SK-N-SH treated with all-trans-retinoic acid at 6 μM for 48 hours (cell line): ENCODE results near the gene WWC1.

Experiments used
- ATAC-seq: fragments of 200-7000 bp; cut with Tn5 transposase; 3 replicates; pipeline ENCODE4 v1.9.1; 2020; ENCODE audit warnings: mild to moderate bottlenecking, moderate library complexity
- ARNTL ChIP-seq: fragments of 450-650 bp; formaldehyde crosslinking; IDR thresholded peaks from 2 replicates; pipeline ENCODE4 v1.5.0; 2020; ENCODE audit warnings: low read depth, mild to moderate bottlenecking, moderate library complexity, borderline replicate concordance
- BACH2 ChIP-seq: fragments of 250-450 bp; sonication (Bioruptor Pico); IDR thresholded peaks from 2 replicates; pipeline ENCODE4 v1.9.0; 2021; ENCODE audit warnings: mild to moderate bottlenecking, borderline replicate concordance
- ESRRG ChIP-seq: fragments of 250-450 bp; sonication (Bioruptor Pico); IDR thresholded peaks from 2 replicates; pipeline ENCODE4 v1.6.1; 2021; ENCODE audit warnings: mild to moderate bottlenecking
- GLIS3 ChIP-seq: fragments of 250-450 bp; sonication (Bioruptor Pico); IDR thresholded peaks from 2 replicates; pipeline ENCODE4 v1.5.0; 2020; ENCODE audit warnings: mild to moderate bottlenecking, moderate library complexity
- OSR1 ChIP-seq: fragments of 250-450 bp; sonication (Bioruptor Pico); IDR thresholded peaks from 2 replicates; pipeline ENCODE4 v1.8.0; 2022; ENCODE audit warnings: moderate library complexity, mild to moderate bottlenecking, inconsistent platforms
- PPARA ChIP-seq: fragments of 250-450 bp; sonication (Bioruptor Pico); IDR thresholded peaks from 2 replicates; pipeline ENCODE4 v1.5.0; 2020; ENCODE audit warnings: mild to moderate bottlenecking, borderline replicate concordance
- RARB ChIP-seq: fragments of 250-450 bp; sonication (Bioruptor Pico); IDR thresholded peaks from 2 replicates; pipeline ENCODE4 v1.8.0; 2021; ENCODE audit warnings: mild to moderate bottlenecking, moderate library complexity
- SNAI2 ChIP-seq: fragments of 250-450 bp; sonication (Bioruptor Pico); IDR thresholded peaks from 2 replicates; pipeline ENCODE4 v1.5.0; 2020; ENCODE audit warnings: mild to moderate bottlenecking, moderate library complexity
- TCF4 ChIP-seq: fragments of 250-450 bp; sonication (Bioruptor Pico); IDR thresholded peaks from 2 replicates; pipeline ENCODE4 v1.8.0; 2021; ENCODE audit warnings: mild to moderate bottlenecking, moderate library complexity, borderline replicate concordance
- TOX ChIP-seq: fragments of 250-450 bp; sonication (Bioruptor Pico); IDR thresholded peaks from 2 replicates; pipeline ENCODE4 v1.8.0; 2021; ENCODE audit warnings: mild to moderate bottlenecking, moderate library complexity, borderline replicate concordance
- ZC3H10 ChIP-seq: fragments of 250-450 bp; sonication (Bioruptor Pico); IDR thresholded peaks from 2 replicates; pipeline ENCODE4 v1.5.1; 2021; ENCODE audit warnings: mild to moderate bottlenecking, moderate library complexity
- ZFP3 ChIP-seq: fragments of 250-450 bp; sonication (Bioruptor Pico); IDR thresholded peaks from 2 replicates; pipeline ENCODE4 v1.5.0; 2020; ENCODE audit warnings: mild to moderate bottlenecking, moderate library complexity
- ZFP30 ChIP-seq: fragments of 450-650 bp; formaldehyde crosslinking; IDR thresholded peaks from 2 replicates; pipeline ENCODE4 v1.5.0; 2022; ENCODE audit warnings: mild to moderate bottlenecking, moderate library complexity
- ZNF70 ChIP-seq: fragments of 450-650 bp; formaldehyde crosslinking; IDR thresholded peaks from 2 replicates; pipeline ENCODE4 v1.5.0; 2020; ENCODE audit warnings: mild to moderate bottlenecking, moderate library complexity
- ZNF8 ChIP-seq: fragments of 450-650 bp; formaldehyde crosslinking; IDR thresholded peaks from 2 replicates; pipeline ENCODE4 v1.5.0; 2020; ENCODE audit warnings: mild to moderate bottlenecking, moderate library complexity
- TF ChIP-seq, protein P1 (sequence below): fragments of 250-450 bp; sonication (Bioruptor Pico); IDR thresholded peaks from 2 replicates; pipeline ENCODE4 v1.5.1; 2021; ENCODE audit warnings: mild to moderate bottlenecking, moderate library complexity
- TF ChIP-seq, protein P2 (sequence below): fragments of 250-450 bp; sonication (Bioruptor Pico); IDR thresholded peaks from 2 replicates; pipeline ENCODE4 v1.8.0; 2021; ENCODE audit warnings: low read depth, mild to moderate bottlenecking, moderate library complexity, borderline replicate concordance
- TF ChIP-seq, protein P3 (sequence below): fragments of 250-450 bp; sonication (Bioruptor Pico); IDR thresholded peaks from 2 replicates; pipeline ENCODE4 v1.5.1; 2020; ENCODE audit warnings: low read depth, mild to moderate bottlenecking, moderate library complexity
- TF ChIP-seq, protein P4 (sequence below): fragments of 250-450 bp; sonication (Bioruptor Pico); IDR thresholded peaks from 2 replicates; pipeline ENCODE4 v1.8.0; 2020; ENCODE audit warnings: mild to moderate bottlenecking, moderate library complexity, borderline replicate concordance
- TF ChIP-seq, protein P5 (sequence below): fragments of 250-450 bp; sonication (Bioruptor Pico); IDR thresholded peaks from 2 replicates; pipeline ENCODE4 v1.5.0; 2020; ENCODE audit warnings: mild to moderate bottlenecking, moderate library complexity

The WWC1 gene

DNA sequence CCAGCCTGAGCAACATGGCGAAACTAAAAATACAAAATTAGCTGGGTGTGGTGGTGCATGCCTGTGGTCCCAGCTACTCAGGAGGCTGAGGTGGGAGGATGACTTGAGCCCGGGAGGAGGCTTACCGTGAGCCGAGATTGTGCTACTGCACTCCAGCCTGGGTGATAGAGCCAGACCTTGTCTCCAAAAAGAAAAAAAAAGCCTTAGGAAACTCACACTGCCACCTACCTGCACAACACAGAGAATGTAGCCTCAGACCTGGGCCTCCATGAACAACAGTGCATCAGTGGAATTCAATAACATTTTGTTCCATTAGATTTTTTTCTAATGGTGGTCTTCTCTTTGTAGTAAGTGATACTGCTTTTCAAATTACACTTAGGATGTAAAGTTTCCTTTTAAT, 131.0 kb downstream of the WWC1 start:
- peak; percentile 68 for ATAC-seq
- TF ChIP-seq BACH2 (CRISPR knock-in tag): no peak
- no peak for TF ChIP-seq OSR1 (CRISPR knock-in tag)
- no peak for TF ChIP-seq ZC3H10 (CRISPR knock-in tag)
- TF ChIP-seq, all 23 proteins: peak for 0

DNA sequence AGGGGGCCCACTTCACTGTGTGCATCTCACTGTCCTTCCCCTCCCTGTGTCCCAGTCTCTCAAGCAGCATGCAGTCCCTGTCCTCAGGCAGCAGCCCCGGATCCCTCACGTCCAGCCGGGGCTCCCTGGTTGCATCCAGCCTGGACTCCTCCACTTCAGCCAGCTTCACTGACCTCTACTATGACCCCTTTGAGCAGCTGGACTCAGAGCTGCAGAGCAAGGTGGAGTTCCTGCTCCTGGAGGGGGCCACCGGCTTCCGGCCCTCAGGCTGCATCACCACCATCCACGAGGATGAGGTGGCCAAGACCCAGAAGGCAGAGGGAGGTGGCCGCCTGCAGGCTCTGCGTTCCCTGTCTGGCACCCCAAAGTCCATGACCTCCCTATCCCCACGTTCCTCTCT, 132.0 kb downstream of the WWC1 start:
- no peak for ATAC-seq
- no peak for TF ChIP-seq RARB (CRISPR knock-in tag)

DNA sequence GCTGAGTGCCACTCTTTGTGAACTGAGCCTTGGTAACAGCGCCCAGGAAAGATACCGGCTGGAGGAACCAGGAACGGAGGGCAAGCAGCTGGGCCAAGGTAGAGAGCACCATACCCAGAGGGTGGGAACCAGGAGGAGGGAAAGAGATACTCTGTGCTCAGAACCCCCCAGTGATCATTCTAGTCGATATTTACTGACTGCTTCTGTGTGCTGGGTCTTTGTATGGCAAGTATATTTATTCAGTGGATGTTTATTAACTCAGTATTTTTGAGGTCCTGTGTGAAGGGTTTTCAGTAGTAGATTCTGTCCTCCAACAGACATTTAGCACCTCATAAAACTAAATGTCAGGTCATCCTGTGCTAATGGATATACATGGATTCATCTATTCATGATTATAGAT, 132.5 kb downstream of the WWC1 start:
- TF ChIP-seq, protein P1, sequence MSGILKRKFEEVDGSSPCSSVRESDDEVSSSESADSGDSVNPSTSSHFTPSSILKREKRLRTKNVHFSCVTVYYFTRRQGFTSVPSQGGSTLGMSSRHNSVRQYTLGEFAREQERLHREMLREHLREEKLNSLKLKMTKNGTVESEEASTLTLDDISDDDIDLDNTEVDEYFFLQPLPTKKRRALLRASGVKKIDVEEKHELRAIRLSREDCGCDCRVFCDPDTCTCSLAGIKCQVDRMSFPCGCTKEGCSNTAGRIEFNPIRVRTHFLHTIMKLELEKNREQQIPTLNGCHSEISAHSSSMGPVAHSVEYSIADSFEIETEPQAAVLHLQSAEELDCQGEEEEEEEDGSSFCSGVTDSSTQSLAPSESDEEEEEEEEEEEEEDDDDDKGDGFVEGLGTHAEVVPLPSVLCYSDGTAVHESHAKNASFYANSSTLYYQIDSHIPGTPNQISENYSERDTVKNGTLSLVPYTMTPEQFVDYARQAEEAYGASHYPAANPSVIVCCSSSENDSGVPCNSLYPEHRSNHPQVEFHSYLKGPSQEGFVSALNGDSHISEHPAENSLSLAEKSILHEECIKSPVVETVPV (CRISPR knock-in tag): no peak
- TF ChIP-seq OSR1 (CRISPR knock-in tag): no peak
- TF ChIP-seq, protein P2, sequence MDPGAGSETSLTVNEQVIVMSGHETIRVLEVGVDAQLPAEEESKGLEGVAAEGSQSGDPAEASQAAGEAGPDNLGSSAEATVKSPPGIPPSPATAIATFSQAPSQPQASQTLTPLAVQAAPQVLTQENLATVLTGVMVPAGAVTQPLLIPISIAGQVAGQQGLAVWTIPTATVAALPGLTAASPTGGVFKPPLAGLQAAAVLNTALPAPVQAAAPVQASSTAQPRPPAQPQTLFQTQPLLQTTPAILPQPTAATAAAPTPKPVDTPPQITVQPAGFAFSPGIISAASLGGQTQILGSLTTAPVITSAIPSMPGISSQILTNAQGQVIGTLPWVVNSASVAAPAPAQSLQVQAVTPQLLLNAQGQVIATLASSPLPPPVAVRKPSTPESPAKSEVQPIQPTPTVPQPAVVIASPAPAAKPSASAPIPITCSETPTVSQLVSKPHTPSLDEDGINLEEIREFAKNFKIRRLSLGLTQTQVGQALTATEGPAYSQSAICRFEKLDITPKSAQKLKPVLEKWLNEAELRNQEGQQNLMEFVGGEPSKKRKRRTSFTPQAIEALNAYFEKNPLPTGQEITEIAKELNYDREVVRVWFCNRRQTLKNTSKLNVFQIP (CRISPR knock-in tag): no peak
- no peak for TF ChIP-seq ESRRG
- TF ChIP-seq, protein P3, sequence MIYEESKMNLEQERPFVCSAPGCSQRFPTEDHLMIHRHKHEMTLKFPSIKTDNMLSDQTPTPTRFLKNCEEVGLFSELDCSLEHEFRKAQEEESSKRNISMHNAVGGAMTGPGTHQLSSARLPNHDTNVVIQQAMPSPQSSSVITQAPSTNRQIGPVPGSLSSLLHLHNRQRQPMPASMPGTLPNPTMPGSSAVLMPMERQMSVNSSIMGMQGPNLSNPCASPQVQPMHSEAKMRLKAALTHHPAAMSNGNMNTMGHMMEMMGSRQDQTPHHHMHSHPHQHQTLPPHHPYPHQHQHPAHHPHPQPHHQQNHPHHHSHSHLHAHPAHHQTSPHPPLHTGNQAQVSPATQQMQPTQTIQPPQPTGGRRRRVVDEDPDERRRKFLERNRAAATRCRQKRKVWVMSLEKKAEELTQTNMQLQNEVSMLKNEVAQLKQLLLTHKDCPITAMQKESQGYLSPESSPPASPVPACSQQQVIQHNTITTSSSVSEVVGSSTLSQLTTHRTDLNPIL: no peak
- no peak for TF ChIP-seq ZC3H10 (CRISPR knock-in tag)
- TF ChIP-seq, protein P4, sequence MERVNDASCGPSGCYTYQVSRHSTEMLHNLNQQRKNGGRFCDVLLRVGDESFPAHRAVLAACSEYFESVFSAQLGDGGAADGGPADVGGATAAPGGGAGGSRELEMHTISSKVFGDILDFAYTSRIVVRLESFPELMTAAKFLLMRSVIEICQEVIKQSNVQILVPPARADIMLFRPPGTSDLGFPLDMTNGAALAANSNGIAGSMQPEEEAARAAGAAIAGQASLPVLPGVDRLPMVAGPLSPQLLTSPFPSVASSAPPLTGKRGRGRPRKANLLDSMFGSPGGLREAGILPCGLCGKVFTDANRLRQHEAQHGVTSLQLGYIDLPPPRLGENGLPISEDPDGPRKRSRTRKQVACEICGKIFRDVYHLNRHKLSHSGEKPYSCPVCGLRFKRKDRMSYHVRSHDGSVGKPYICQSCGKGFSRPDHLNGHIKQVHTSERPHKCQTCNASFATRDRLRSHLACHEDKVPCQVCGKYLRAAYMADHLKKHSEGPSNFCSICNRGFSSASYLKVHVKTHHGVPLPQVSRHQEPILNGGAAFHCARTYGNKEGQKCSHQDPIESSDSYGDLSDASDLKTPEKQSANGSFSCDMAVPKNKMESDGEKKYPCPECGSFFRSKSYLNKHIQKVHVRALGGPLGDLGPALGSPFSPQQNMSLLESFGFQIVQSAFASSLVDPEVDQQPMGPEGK (CRISPR knock-in tag): no peak
- no peak for TF ChIP-seq SNAI2 (CRISPR knock-in tag)
- TF ChIP-seq TOX (CRISPR knock-in tag): no peak
- no peak for TF ChIP-seq ZNF8 (CRISPR knock-in tag)
- TF ChIP-seq GLIS3: no peak
- no peak for TF ChIP-seq ZFP30 (CRISPR knock-in tag)
- no peak for TF ChIP-seq RARB (CRISPR knock-in tag)
- TF ChIP-seq TCF4 (CRISPR knock-in tag): no peak
- no peak for TF ChIP-seq ZNF70 (CRISPR knock-in tag)
- no peak for TF ChIP-seq ZFP3 (CRISPR knock-in tag)
- no peak for TF ChIP-seq ARNTL (CRISPR knock-in tag)
- TF ChIP-seq PPARA (CRISPR knock-in tag): no peak
- TF ChIP-seq, protein P5, sequence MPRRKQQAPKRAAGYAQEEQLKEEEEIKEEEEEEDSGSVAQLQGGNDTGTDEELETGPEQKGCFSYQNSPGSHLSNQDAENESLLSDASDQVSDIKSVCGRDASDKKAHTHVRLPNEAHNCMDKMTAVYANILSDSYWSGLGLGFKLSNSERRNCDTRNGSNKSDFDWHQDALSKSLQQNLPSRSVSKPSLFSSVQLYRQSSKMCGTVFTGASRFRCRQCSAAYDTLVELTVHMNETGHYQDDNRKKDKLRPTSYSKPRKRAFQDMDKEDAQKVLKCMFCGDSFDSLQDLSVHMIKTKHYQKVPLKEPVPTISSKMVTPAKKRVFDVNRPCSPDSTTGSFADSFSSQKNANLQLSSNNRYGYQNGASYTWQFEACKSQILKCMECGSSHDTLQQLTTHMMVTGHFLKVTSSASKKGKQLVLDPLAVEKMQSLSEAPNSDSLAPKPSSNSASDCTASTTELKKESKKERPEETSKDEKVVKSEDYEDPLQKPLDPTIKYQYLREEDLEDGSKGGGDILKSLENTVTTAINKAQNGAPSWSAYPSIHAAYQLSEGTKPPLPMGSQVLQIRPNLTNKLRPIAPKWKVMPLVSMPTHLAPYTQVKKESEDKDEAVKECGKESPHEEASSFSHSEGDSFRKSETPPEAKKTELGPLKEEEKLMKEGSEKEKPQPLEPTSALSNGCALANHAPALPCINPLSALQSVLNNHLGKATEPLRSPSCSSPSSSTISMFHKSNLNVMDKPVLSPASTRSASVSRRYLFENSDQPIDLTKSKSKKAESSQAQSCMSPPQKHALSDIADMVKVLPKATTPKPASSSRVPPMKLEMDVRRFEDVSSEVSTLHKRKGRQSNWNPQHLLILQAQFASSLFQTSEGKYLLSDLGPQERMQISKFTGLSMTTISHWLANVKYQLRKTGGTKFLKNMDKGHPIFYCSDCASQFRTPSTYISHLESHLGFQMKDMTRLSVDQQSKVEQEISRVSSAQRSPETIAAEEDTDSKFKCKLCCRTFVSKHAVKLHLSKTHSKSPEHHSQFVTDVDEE (CRISPR knock-in tag): no peak
- no peak for ATAC-seq
